Cardiac fibroblast (primary cell): ENCODE results near the gene TFAP2E.

Experiments used
- DNase-seq, 2 donors: peaks; one replicate each; pipeline versions ENCODE4 v3.0.0 to v3.0.0-alpha.2; 2010; ENCODE audit warnings: low read depth in 2 of 2
- H3K4me3 ChIP-seq, 2 donors: replicated peaks in 1 of 2; 1 replicate in 1 of 2; 2 replicates in 1 of 2; pipeline ENCODE4 v1.5.1; 2011; ENCODE audit warnings: low read depth in 2 of 2, low read length in 2 of 2, mild to moderate bottlenecking in 2 of 2, moderate library complexity in 1 of 2
- CTCF ChIP-seq: IDR thresholded peaks from one replicate; pipeline ENCODE4 v1.5.1; 2011; ENCODE audit warnings: low read depth, mild to moderate bottlenecking, low read length, inconsistent platforms

The TFAP2E gene

GRCh38 chr1:35595684-35596083, 22.6 kb downstream of the TFAP2E start:
- no peak overlapping the region for H3K4me3 ChIP-seq
- no peak for DNase-seq
- TF ChIP-seq CTCF: no peak

- TF ChIP-seq CTCF: no peak
- DNase-seq: no peak
- H3K4me3 ChIP-seq: no peak overlapping the region
Measured at GRCh38 chr1:35597870-35598269, 24.8 kb downstream of the TFAP2E start.

- no peak overlapping the region for H3K4me3 ChIP-seq
- TF ChIP-seq CTCF: no peak
- no peak for DNase-seq
Measured at GRCh38 chr1:35598895-35599294, 25.8 kb downstream of the TFAP2E start.

- no peak for DNase-seq
- TF ChIP-seq CTCF: no peak
- H3K4me3 ChIP-seq: no peak overlapping the region
Measured at GRCh38 chr1:35599411-35599810, 26.3 kb downstream of the TFAP2E start.

- TF ChIP-seq CTCF: no peak
Measured at GRCh38 chr1:35600593-35600992, 27.5 kb downstream of the TFAP2E start.

GRCh38 chr1:35603468-35603867, 30.4 kb downstream of the TFAP2E start:
- no peak overlapping the region for H3K4me3 ChIP-seq
- peak in 1 of 2 donors; percentile 15 for DNase-seq
- TF ChIP-seq CTCF: no peak

More at GRCh38 chr1:35600593-35600992, 27.5 kb downstream of the TFAP2E start:
- DNase-seq: no peak
- no peak overlapping the region for H3K4me3 ChIP-seq

- no peak overlapping the region for H3K4me3 ChIP-seq
- TF ChIP-seq CTCF: no peak
- DNase-seq: peak in 1 of 2 donors; percentile 28
Measured at GRCh38 chr1:35603941-35604340, 30.8 kb downstream of the TFAP2E start.
